ENCODE data around the gene SCIN. TPM values are rescaled to one million over a fixed set of nuclear protein-coding genes. Genes with fewer than 3 reads are reported as not detected.
"Not testable (repeated sequence)": the region's sequence is repeated elsewhere in the genome, so short reads cannot be mapped to it uniquely, and the experiment has no call there.

SCIN gene
- total RNA-seq, 1 experiment from 2014 or later: 0.39 TPM

GRCh38 chr7:12686891-12687717, 116.6 kb downstream of the SCIN start, which contains the start of gene ARL4A:
Gene ARL4A (plus strand): TSS chr7:12687633. CDS start chr7:12688255, 622 bp downstream.
- ChIA-PET CTCF (interaction anchor here (0.6 to 1.9 kb wide), 12 partner anchors 12 to 575 kb away, joined by 3 to 11 read pairs (median 3); no protein-coding TSS in a partner anchor), POLR2A (ENCODE audit: low non-redundant PET) (interaction anchor here (0.6 to 1.1 kb wide), 2 partner anchors 29 to 33 kb away, joined by 4 read pairs; no protein-coding TSS in a partner anchor)
- Histone ChIP-seq H3K36me3 (ENCODE audit: insufficient read depth, low read length, poor library complexity, severe bottlenecking) (no peaks in the 10 kb centered on the region), H3K27ac (ENCODE audit: low read depth, low read length, poor library complexity, severe bottlenecking) (peak within 1 kb of the TSS; percentile 82), H3K27me3 (replicated peaks; ENCODE audit: insufficient read depth, low read depth, low read length, poor library complexity) (no peaks in the 10 kb centered on the region), H3K4me1 (ENCODE audit: insufficient read depth, low read length, poor library complexity, severe bottlenecking) (peaks cover 11% of the 10 kb centered on the region), H3K4me3 (ENCODE audit: low read depth, low read length, poor library complexity, severe bottlenecking) (peak within 1 kb of the TSS; percentile 78), H3K9me3 (ENCODE audit: low read depth, low read length, poor library complexity, severe bottlenecking) (no peaks in the 10 kb centered on the region)
- peak; percentile 99 for DNase-seq (ENCODE audit: low spot score)
- BruUV-seq (replicated peaks): no TSS peak
- TF ChIP-seq EZH2 (IDR thresholded peaks at IDR 0.05; ENCODE audit: borderline replicate concordance, low read depth, low read length, poor library complexity, severe bottlenecking) (no peak), CTCF (conservative IDR thresholded peaks at IDR 0.05; ENCODE audit: low read depth, low read length) (peak; percentile 57)
- intact Hi-C loops (cut with micrococcal nuclease; ENCODE audit: unreplicated experiment): loop anchor here (2.0 to 10.0 kb wide), 5 partner anchors 40 to 576 kb away; no protein-coding TSS in a partner anchor

GRCh38 chr7:12687718-12688171, 117.2 kb downstream of the SCIN start:
- H3K36me3 ChIP-seq (ENCODE audit: insufficient read depth, low read length, poor library complexity, severe bottlenecking): no peaks in the 10 kb centered on the region
- intact Hi-C loops (cut with micrococcal nuclease; ENCODE audit: unreplicated experiment): loop anchor here (2.0 to 10.0 kb wide), 5 partner anchors 40 to 575 kb away; no protein-coding TSS in a partner anchor
- H3K9me3 ChIP-seq (ENCODE audit: low read depth, low read length, poor library complexity, severe bottlenecking): no peaks in the 10 kb centered on the region
- no peaks in the 10 kb centered on the region for H3K27me3 ChIP-seq (replicated peaks; ENCODE audit: insufficient read depth, low read depth, low read length, poor library complexity)
- CTCF ChIA-PET: interaction anchor here (0.7 to 1.9 kb wide), 4 partner anchors 28 to 574 kb away, joined by 3 to 11 read pairs (median 7); no protein-coding TSS in a partner anchor
- H3K4me1 ChIP-seq (ENCODE audit: insufficient read depth, low read length, poor library complexity, severe bottlenecking): peaks cover 11% of the 10 kb centered on the region
- DNase-seq (ENCODE audit: low spot score): no peak
- POLR2A ChIA-PET (ENCODE audit: low non-redundant PET): interaction anchor here (0.6 to 1.1 kb wide), 2 partner anchors 28 to 32 kb away, joined by 4 read pairs; no protein-coding TSS in a partner anchor
- peak overlapping the region; percentile 78 for H3K4me3 ChIP-seq (ENCODE audit: low read depth, low read length, poor library complexity, severe bottlenecking)
- BruUV-seq (replicated peaks): no TSS peak
- no peak for TF ChIP-seq CTCF (conservative IDR thresholded peaks at IDR 0.05; ENCODE audit: low read depth, low read length)
- TF ChIP-seq EZH2 (IDR thresholded peaks at IDR 0.05; ENCODE audit: borderline replicate concordance, low read depth, low read length, poor library complexity, severe bottlenecking): no peak
- no peak overlapping the region for H3K27ac ChIP-seq (ENCODE audit: low read depth, low read length, poor library complexity, severe bottlenecking)

GRCh38 chr7:12688485-12689170, 118.1 kb downstream of the SCIN start:
- DNase-seq (ENCODE audit: low spot score); POLR2A ChIA-PET (ENCODE audit: low non-redundant PET); H3K9me3 ChIP-seq (ENCODE audit: low read depth, low read length, poor library complexity, severe bottlenecking); H3K36me3 ChIP-seq (ENCODE audit: insufficient read depth, low read length, poor library complexity, severe bottlenecking); H3K27ac ChIP-seq (ENCODE audit: low read depth, low read length, poor library complexity, severe bottlenecking); CTCF ChIA-PET; H3K27me3 ChIP-seq (replicated peaks; ENCODE audit: insufficient read depth, low read depth, low read length, poor library complexity): not testable (repeated sequence)
- BruUV-seq (replicated peaks): TSS peak; percentile 51
- Histone ChIP-seq H3K4me1 (ENCODE audit: insufficient read depth, low read length, poor library complexity, severe bottlenecking) (peaks cover 11% of the 10 kb centered on the region), H3K4me3 (ENCODE audit: low read depth, low read length, poor library complexity, severe bottlenecking) (peak overlapping the region; percentile 25)
- intact Hi-C loops (cut with micrococcal nuclease; ENCODE audit: unreplicated experiment): loop anchor here (5.0 to 10.0 kb wide), 4 partner anchors 39 to 426 kb away; no protein-coding TSS in a partner anchor

All from A673 (cell line).